K562 (cell line): Measurements from ENCODE around the gene MYOZ3. TPM values are rescaled to one million over a fixed set of nuclear protein-coding genes. Genes with fewer than 3 reads are reported as not detected.

Experiments used
- ATAC-seq: fragments of 200-7000 bp; cut with Tn5 transposase; 3 replicates; pipeline ENCODE4 v1.9.1; 2020; ENCODE audit warnings: moderate library complexity
- BruUV-seq: library from RNA; stranded (reverse); fragments of 400-500 nt; replicated peaks from 2 replicates; lab custom pipeline; 2021; lab: Mats Ljungman, UMichigan
- CTCF ChIA-PET: fragments of 300-600 bp; formaldehyde crosslinking; extraction: SDS; loops from one replicate; lab custom pipeline; 2021; ENCODE audit warnings: low intra/inter-chr PET ratio; lab: Yijun Ruan, JAX
- POLR2A ChIA-PET: fragments of 300-600, 350-650 bp; sonication (Branson Sonifier 250); formaldehyde crosslinking; extraction: SDS; loops from one replicate; lab custom pipeline; 2021; ENCODE audit warnings: antibody characterized with exemption, inconsistent platforms; lab: Yijun Ruan, JAX
- DNase-seq, 4 experiments: peaks; one replicate each; pipeline versions ENCODE4 v3.0.0 to v3.0.0-alpha.2; 2011 to 2018; ENCODE audit warnings: low spot score in 3 of 4, mixed read lengths in 3 of 4; ENCODE audit errors: extremely low read depth in 1 of 4
- FAIRE-seq: peaks from 2 replicates; lab custom pipeline; 2011; peaks lifted over from hg19 to GRCh38; lab: Jason Lieb, UNC
- H2AFZ ChIP-seq: 2 replicates; pipeline ENCODE4 v1.6.0; 2011; ENCODE audit warnings: low read depth, low read length, control low read depth, inconsistent platforms
- H3K27ac ChIP-seq: fragments of 200-600 bp; 3 replicates; pipeline ENCODE4 v1.8.0; 2011; ENCODE audit warnings: low read depth, mild to moderate bottlenecking, control low read depth, inconsistent platforms, low read length, moderate library complexity, mixed read lengths; ENCODE audit errors: extremely low read depth
- H3K27me3 ChIP-seq, 2 experiments: fragments of 300-600 bp in 1 of 2; 2 replicates in 1 of 2; 3 replicates in 1 of 2; pipeline versions ENCODE4 v1.6.0 to v1.8.0; 2011; ENCODE audit warnings: inconsistent platforms in 2 of 2, low read length in 2 of 2, mild to moderate bottlenecking in 1 of 2, mixed read lengths in 1 of 2, moderate library complexity in 1 of 2; ENCODE audit not compliant: control insufficient read depth in 2 of 2, insufficient read depth in 2 of 2
- H3K36me3 ChIP-seq: fragments of 300-600 bp; 3 replicates; pipeline ENCODE4 v1.8.0; 2011; ENCODE audit warnings: mild to moderate bottlenecking, low read length, inconsistent platforms; ENCODE audit not compliant: control insufficient read depth, insufficient read depth
- H3K4me1 ChIP-seq, 2 experiments: fragments of 200-600 bp in 1 of 2; replicated peaks in 1 of 2; 2 replicates in 1 of 2; 3 replicates in 1 of 2; pipeline versions ENCODE4 v1.5.1 to v1.8.0; 2011; ENCODE audit warnings: inconsistent platforms in 2 of 2, low read length in 2 of 2, mild to moderate bottlenecking in 1 of 2, mixed read lengths in 1 of 2, moderate library complexity in 1 of 2; ENCODE audit not compliant: control insufficient read depth in 2 of 2, insufficient read depth in 2 of 2
- H3K4me2 ChIP-seq: 2 replicates; pipeline ENCODE4 v1.6.1; 2011; ENCODE audit warnings: low read length, control low read depth, inconsistent platforms, mixed read lengths; ENCODE audit not compliant: insufficient read depth
- H3K4me3 ChIP-seq: fragments of 200-600 bp; sonication (generic), shearing (Covaris generic); 2 replicates; pipeline ENCODE4 v1.5.1; 2016; ENCODE audit warnings: control low read depth, inconsistent platforms
- H3K79me2 ChIP-seq: fragments of 200-600 bp; 3 replicates; pipeline ENCODE4 v1.8.0; 2011; ENCODE audit warnings: low read length, inconsistent platforms; ENCODE audit not compliant: control insufficient read depth, insufficient read depth
- H3K9ac ChIP-seq, 2 experiments: 2 replicates each; pipeline versions ENCODE4 v1.6.0 to v1.6.1; 2011; ENCODE audit warnings: low read depth in 2 of 2, low read length in 2 of 2, control low read depth in 1 of 2, inconsistent platforms in 1 of 2, mild to moderate bottlenecking in 1 of 2, mixed read lengths in 1 of 2; ENCODE audit not compliant: insufficient read depth in 1 of 2
- H3K9me1 ChIP-seq: one replicate; pipeline ENCODE4 v1.6.0; 2011; ENCODE audit warnings: inconsistent platforms, mild to moderate bottlenecking, low read length, moderate library complexity; ENCODE audit not compliant: control insufficient read depth, insufficient read depth
- H3K9me3 ChIP-seq: replicated peaks from 2 replicates; pipeline ENCODE4 v1.5.1; 2011; ENCODE audit warnings: low read depth, low read length, inconsistent platforms; ENCODE audit not compliant: control insufficient read depth, insufficient read depth
- H4K20me1 ChIP-seq: replicated peaks from 2 replicates; pipeline ENCODE4 v1.6.1; 2011; ENCODE audit warnings: low read length, inconsistent platforms, mixed read lengths; ENCODE audit not compliant: control insufficient read depth, insufficient read depth
- ELF1 ChIP-seq: fragments of 200-800 bp; sonication (Bioruptor generic); IDR thresholded peaks from 2 replicates; pipeline ENCODE4 v1.6.1; 2016; ENCODE audit warnings: missing genetic modification characterization, missing compliant biosample characterization
- HDAC3 ChIP-seq: fragments of 450-650 bp; IDR thresholded peaks from 2 replicates; pipeline ENCODE4 v1.6.1; 2018; ENCODE audit warnings: borderline replicate concordance, mild to moderate bottlenecking, moderate library complexity; ENCODE audit not compliant: partially characterized antibody
- NFIC ChIP-seq: fragments of 450-650 bp; IDR thresholded peaks from 2 replicates; pipeline ENCODE4 v1.6.1; 2017; ENCODE audit warnings: mild to moderate bottlenecking, inconsistent platforms
- ZEB2 ChIP-seq: fragments of 450-650 bp; IDR thresholded peaks from 2 replicates; pipeline ENCODE4 v1.6.1; 2016
- WGBS: fragments of 100-300 bp; shearing (Covaris generic); methylation state at CpG from one replicate; pipeline ENCODE4 v1.1.6; 2016; ENCODE audit warnings: low coverage, mixed read lengths; ENCODE audit not compliant: insufficient coverage; ENCODE audit errors: missing lambda C conversion rate; 5-methylcytosine and 5-hydroxymethylcytosine counted together
- in situ Hi-C: fragments of 300-500 bp; cut with MboI; formaldehyde crosslinking; loops from 4 replicates; pipeline ENCODE4 v1.15.0; 2018; ENCODE audit warnings: inconsistent platforms, mixed read lengths
- intact Hi-C: fragments of 100-400 bp; cut with micrococcal nuclease; formaldehyde crosslinking; loops from 2 replicates; pipeline ENCODE4 v1.14.2; 2022
- polyA plus RNA-seq, 8 experiments: library from polyadenylated mRNA; depleted of rRNA in 4 of 8; stranded (reverse) in 5 of 8; unstranded in 3 of 8; fragments of >200 nt; fragmentation: Nextera tagmentation in 2 of 8; fragmentation: Illumina TruSeq in 1 of 8; extraction: Ambion mirVana in 2 of 8; extraction: Trizol in 1 of 8; gene quantifications; 2 replicates each; pipeline versions ENCODE4 v1.2.1 to v1.2.3, GENCODE V29; 2011 to 2014; ENCODE audit warnings: inconsistent platforms in 1 of 8, missing spikeins in 1 of 8
- total RNA-seq, 7 experiments: library from RNA; depleted of rRNA in 6 of 7; stranded (reverse); fragments of >200 nt in 6 of 7; fragmentation: Illumina TruSeq in 2 of 7; extraction: Trizol in 2 of 7; gene quantifications; 2 replicates each; pipeline versions ENCODE4 v1.2.1 to v1.2.3, GENCODE V29; 2011 to 2021; ENCODE audit warnings: low replicate concordance in 1 of 7
- TF ChIP-seq, protein P1 (sequence below), 2 experiments: fragments of 250-450 bp in 1 of 2; fragments of 450-650 bp in 1 of 2; sonication (Bioruptor Pico) in 1 of 2; IDR thresholded peaks; 2 replicates each; pipeline versions ENCODE4 v1.6.1 to v1.8.0; 2016 to 2021; ENCODE audit warnings: mild to moderate bottlenecking in 2 of 2, moderate library complexity in 2 of 2, missing compliant biosample characterization in 1 of 2, missing genetic modification characterization in 1 of 2
- TF ChIP-seq, protein P2 (sequence below): fragments of 150-350 bp; conservative IDR thresholded peaks from 2 replicates; pipeline ENCODE4 v1.6.1; 2014; ENCODE audit warnings: low read length
- TF ChIP-seq, protein P3 (sequence below): fragments of 450-650 bp; conservative IDR thresholded peaks from 2 replicates; pipeline ENCODE4 v1.6.1; 2016; ENCODE audit warnings: missing genetic modification characterization, low read depth, mild to moderate bottlenecking, control low read depth, missing compliant biosample characterization

MYOZ3 gene
- total and polyA plus RNA-seq, 9 of the 15 experiments (the other 6 are each of a cell fraction or from before 2014, with no cell fraction given), result not detected

DNA sequence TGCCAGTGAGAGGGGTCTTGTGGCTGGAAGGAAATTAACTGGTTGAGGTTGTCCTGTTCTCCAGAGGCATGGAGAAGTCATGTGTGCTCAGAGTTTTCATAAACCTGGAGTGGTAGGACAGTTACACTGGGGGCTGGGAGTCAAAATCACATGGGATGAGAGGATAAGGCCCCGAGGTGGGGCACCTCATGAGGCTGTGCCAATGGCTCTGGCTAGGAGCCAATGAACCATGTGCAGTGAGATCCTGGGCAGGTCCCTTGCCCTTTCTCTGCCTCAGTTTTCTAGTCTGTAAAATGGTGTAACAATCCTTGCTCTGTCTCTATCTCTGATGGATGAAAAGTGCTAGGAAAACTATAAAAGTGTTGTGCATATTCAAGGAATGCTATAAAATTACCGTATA, 27.6 kb upstream of the MYOZ3 start:
- no TSS peak for BruUV-seq
- H3K9ac ChIP-seq, result no peak overlapping the region
- H3K9me3 ChIP-seq, result no peaks in the 10 kb centered on the region
- ATAC-seq (no peak), FAIRE-seq (no peak), DNase-seq (no peak)
- CTCF ChIA-PET, result no interaction called here
- peaks cover 0 to 2% of the 10 kb centered on the region in 2 experiments; a peak in 1 of 5 replicates for H3K4me1 ChIP-seq
- peaks cover 2 to 37% of the 10 kb centered on the region in 2 experiments; a peak in 4 of 5 replicates for H3K27me3 ChIP-seq
- H3K9me1 ChIP-seq, result no peaks in the 10 kb centered on the region
- H3K79me2 ChIP-seq, result no peaks in the 10 kb centered on the region
- no peak overlapping the region for H3K27ac ChIP-seq
- 0 out of 2 replicates have a peak, but pooled peaks cover 3% of the 10 kb centered on the region for H4K20me1 ChIP-seq
- no peak overlapping the region for H3K4me2 ChIP-seq
- POLR2A ChIA-PET, result no interaction called here
- in situ Hi-C loops, result no loop called here
- no peak overlapping the region for H3K4me3 ChIP-seq
- TF ChIP-seq HDAC3 (no peak), ZEB2 (no peak), NFIC (peak; percentile 26; the same call in 1 of the 2 replicates), ELF1 (tag) (no peak)
- TF ChIP-seq, protein P1, sequence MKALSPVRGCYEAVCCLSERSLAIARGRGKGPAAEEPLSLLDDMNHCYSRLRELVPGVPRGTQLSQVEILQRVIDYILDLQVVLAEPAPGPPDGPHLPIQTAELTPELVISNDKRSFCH (CRISPR knock-in tag; IDR thresholded peaks at IDR 0.05), result no peak
- TF ChIP-seq, protein P1 (tag; IDR thresholded peaks at IDR 0.05), result no peak
- TF ChIP-seq, protein P2, sequence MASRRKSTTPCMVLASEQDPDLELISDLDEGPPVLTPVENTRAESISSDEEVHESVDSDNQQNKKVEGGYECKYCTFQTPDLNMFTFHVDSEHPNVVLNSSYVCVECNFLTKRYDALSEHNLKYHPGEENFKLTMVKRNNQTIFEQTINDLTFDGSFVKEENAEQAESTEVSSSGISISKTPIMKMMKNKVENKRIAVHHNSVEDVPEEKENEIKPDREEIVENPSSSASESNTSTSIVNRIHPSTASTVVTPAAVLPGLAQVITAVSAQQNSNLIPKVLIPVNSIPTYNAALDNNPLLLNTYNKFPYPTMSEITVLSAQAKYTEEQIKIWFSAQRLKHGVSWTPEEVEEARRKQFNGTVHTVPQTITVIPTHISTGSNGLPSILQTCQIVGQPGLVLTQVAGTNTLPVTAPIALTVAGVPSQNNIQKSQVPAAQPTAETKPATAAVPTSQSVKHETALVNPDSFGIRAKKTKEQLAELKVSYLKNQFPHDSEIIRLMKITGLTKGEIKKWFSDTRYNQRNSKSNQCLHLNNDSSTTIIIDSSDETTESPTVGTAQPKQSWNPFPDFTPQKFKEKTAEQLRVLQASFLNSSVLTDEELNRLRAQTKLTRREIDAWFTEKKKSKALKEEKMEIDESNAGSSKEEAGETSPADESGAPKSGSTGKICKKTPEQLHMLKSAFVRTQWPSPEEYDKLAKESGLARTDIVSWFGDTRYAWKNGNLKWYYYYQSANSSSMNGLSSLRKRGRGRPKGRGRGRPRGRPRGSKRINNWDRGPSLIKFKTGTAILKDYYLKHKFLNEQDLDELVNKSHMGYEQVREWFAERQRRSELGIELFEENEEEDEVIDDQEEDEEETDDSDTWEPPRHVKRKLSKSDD, result no peak
- TF ChIP-seq, protein P3, sequence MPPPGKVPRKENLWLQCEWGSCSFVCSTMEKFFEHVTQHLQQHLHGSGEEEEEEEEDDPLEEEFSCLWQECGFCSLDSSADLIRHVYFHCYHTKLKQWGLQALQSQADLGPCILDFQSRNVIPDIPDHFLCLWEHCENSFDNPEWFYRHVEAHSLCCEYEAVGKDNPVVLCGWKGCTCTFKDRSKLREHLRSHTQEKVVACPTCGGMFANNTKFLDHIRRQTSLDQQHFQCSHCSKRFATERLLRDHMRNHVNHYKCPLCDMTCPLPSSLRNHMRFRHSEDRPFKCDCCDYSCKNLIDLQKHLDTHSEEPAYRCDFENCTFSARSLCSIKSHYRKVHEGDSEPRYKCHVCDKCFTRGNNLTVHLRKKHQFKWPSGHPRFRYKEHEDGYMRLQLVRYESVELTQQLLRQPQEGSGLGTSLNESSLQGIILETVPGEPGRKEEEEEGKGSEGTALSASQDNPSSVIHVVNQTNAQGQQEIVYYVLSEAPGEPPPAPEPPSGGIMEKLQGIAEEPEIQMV (tag), result no peak
- TF ChIP-seq, all 486 proteins: peak for 1
- WGBS, result 11% methylated on average over 2 of the region's 2 CpGs
- H3K36me3 ChIP-seq, result no peaks in the 10 kb centered on the region
- intact Hi-C loops, result no loop called here
- H2AFZ ChIP-seq, result no peak overlapping the region
